Activated naive CD4-positive, alpha-beta T cell treated with anti-CD3 and anti-CD28 coated beads, Interleukin-2, amount 10 ng/mL, durations not matched to agents 5 hours and 36 hours (primary cell): ENCODE measurements around the gene TRIM2. TPM values are rescaled to one million over a fixed set of nuclear protein-coding genes. Genes with fewer than 3 reads are reported as not detected.

Experiments used
- total RNA-seq, 2 experiments: library from RNA; stranded (reverse); gene quantifications; one replicate each; pipeline ENCODE4 v1.2.3, GENCODE V29; 2021

Gene TRIM2
- under 1 TPM; 0.53 to 0.55 TPM for total RNA-seq

GRCh38 chr4:153204247-153204671 lies at the start of gene TRIM2:
TSS of gene TRIM2 (plus strand) at chr4:153204443. CDS start at chr4:153204531, 88 bp downstream.

DNA sequence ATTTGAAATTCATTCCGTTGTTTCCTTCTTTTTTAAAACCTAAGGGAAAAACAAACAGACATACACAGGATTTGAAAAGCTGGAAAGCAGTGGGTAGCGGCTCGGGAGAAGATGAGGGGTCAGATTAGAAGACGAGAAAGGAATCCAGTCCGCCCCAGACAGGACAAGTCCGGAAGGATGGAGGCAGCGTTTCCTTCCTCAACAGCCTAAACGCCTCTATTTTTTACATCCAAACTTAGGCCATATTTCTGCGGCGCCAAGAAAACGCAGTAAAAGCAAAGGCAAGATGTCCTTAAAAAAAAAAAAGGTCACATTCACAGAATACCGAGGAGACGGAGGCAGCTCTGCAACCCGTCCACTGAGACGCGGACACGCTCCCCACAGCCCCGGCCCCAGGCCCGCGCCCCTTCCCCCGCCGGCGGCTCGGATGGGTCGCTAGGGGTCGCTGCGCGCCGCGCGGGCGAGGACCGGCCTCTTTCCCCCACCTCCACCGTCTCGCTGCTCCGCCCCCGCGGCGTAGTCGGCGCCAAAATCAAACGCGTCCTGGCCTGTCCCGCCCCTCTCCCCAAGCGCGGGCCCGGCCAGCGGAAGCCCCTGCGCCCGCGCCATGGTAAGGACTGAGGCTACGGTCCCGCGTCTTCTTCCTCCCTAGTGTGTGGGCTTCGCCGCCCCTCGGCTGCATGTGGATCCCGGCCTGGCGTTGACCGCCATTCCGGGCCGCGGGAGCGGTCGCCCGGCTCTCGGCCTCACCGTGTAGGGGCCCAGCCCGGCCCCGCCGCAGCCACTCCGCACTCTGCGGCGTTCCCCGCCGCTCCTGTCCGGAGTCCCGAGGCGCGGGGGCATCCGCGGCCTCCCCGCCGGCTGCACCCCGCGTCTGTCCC lies 140.1 kb downstream of the TRIM2 start, which contains the start of gene MND1:
MND1 (plus strand) TSS at position 558 of the 881 bp plus-strand sequence; CDS start at position 608, 50 bp downstream.

Other genes with a start within 250 kb of the TRIM2 start
- gene MND1, start 140.2 kb downstream of the TRIM2 start, total RNA-seq, result 10 to 100 TPM; 18.2 to 18.7 TPM